ENCODE results near the gene NUDT21.
"Not testable (repeated sequence)": the region's sequence is repeated elsewhere in the genome, so short reads cannot be mapped to it uniquely, and the experiment has no call there.

Gene NUDT21

GRCh38 chr16:56450986-56451752 lies at the start of gene NUDT21, which contains the start of gene OGFOD1:
NUDT21 (minus strand) TSS chr16:56451332; CDS start chr16:56451202, 130 bp downstream.
OGFOD1 (plus strand) TSS chr16:56451554; CDS start chr16:56451613, 59 bp downstream.
- peak within 1 kb of the TSS; percentile 64 to 91 (median 86) for H3K4me3 ChIP-seq
- H3K27ac ChIP-seq, result peak within 1 kb of the TSS; percentile 46 to 93 (median 84)

GRCh38 chr16:56493815-56494214 lies 42.7 kb upstream of the NUDT21 start:
- no peak overlapping the region for H3K27ac ChIP-seq
- H3K4me3 ChIP-seq, result no peak overlapping the region

- Histone ChIP-seq H3K27ac (no peak overlapping the region), H3K4me3 (no peak overlapping the region)
Observed at GRCh38 chr16:56493126-56493525, 42.0 kb upstream of the NUDT21 start.

GRCh38 chr16:56491657-56492261 lies 40.6 kb upstream of the NUDT21 start:
- Histone ChIP-seq H3K4me3 (no peak overlapping the region), H3K27ac (no peak overlapping the region)

GRCh38 chr16:56488868-56489267 lies 37.7 kb upstream of the NUDT21 start:
- H3K27ac ChIP-seq, H3K4me3 ChIP-seq: not testable (repeated sequence)

- no peak overlapping the region for H3K4me3 ChIP-seq
- no peak overlapping the region for H3K27ac ChIP-seq
Observed at GRCh38 chr16:56488035-56488434, 36.9 kb upstream of the NUDT21 start.

- Histone ChIP-seq H3K27ac (no peak overlapping the region), H3K4me3 (no peak overlapping the region)
Observed at GRCh38 chr16:56483394-56483793, 32.3 kb upstream of the NUDT21 start.

GRCh38 chr16:56482683-56483236 lies 31.6 kb upstream of the NUDT21 start:
- no peak overlapping the region for H3K27ac ChIP-seq

GRCh38 chr16:56481468-56482122 lies 30.5 kb upstream of the NUDT21 start:
- H3K4me3 ChIP-seq, result no peak overlapping the region
- H3K27ac ChIP-seq, result no peak overlapping the region

More at GRCh38 chr16:56482683-56483236, 31.6 kb upstream of the NUDT21 start:
- no peak overlapping the region for H3K4me3 ChIP-seq

GRCh38 chr16:56480776-56481467 lies 29.8 kb upstream of the NUDT21 start:
- no peak overlapping the region for H3K27ac ChIP-seq
- no peak overlapping the region for H3K4me3 ChIP-seq

GRCh38 chr16:56479469-56479868 lies 28.3 kb upstream of the NUDT21 start:
- no peak overlapping the region for H3K4me3 ChIP-seq
- H3K27ac ChIP-seq, result no peak overlapping the region

GRCh38 chr16:56478281-56479049 lies 27.3 kb upstream of the NUDT21 start:
- Histone ChIP-seq H3K27ac (no peak overlapping the region), H3K4me3 (no peak overlapping the region)

GRCh38 chr16:56477096-56477878 lies 26.2 kb upstream of the NUDT21 start:
- Histone ChIP-seq H3K4me3 (no peak overlapping the region), H3K27ac (peak overlapping the region in 3 of 21 experiments; percentile 11 to 64 (median 52))

- Histone ChIP-seq H3K27ac (no peak overlapping the region), H3K4me3 (no peak overlapping the region)
Observed at GRCh38 chr16:56475201-56475600, 24.1 kb upstream of the NUDT21 start.

GRCh38 chr16:56470666-56471065 lies 19.5 kb upstream of the NUDT21 start:
- H3K4me3 ChIP-seq, result no peak overlapping the region
- no peak overlapping the region for H3K27ac ChIP-seq

- no peak overlapping the region for H3K27ac ChIP-seq
- H3K4me3 ChIP-seq, result no peak overlapping the region
Observed at GRCh38 chr16:56470232-56470631, 19.1 kb upstream of the NUDT21 start.

- Histone ChIP-seq H3K27ac (no peak overlapping the region), H3K4me3 (no peak overlapping the region)
Observed at GRCh38 chr16:56469748-56470147, 18.6 kb upstream of the NUDT21 start.

- Histone ChIP-seq H3K4me3 (no peak overlapping the region), H3K27ac (no peak overlapping the region)
Observed at GRCh38 chr16:56468800-56469199, 17.7 kb upstream of the NUDT21 start.

Measured in skin epidermis (tissue), 12 donors.